Stimulated activated CD8-positive, alpha-beta memory T cell treated with anti-CD3 and anti-CD28 coated beads, Interleukin-2, amount 100 ng/mL, for 48 hours (primary cell): ENCODE measurements around the gene NTRK2.

Experiments
- DNase-seq, 2 donors: peaks; one replicate each; pipeline ENCODE4 v3.0.0-alpha.2; 2020; ENCODE audit warnings: low read depth in 2 of 2

NTRK2 gene

GRCh38 chr9:84850830-84851392, 181.4 kb downstream of the NTRK2 start:
- no peak for DNase-seq

- no peak for DNase-seq
Measured at GRCh38 chr9:84851935-84852585, 182.5 kb downstream of the NTRK2 start.

DNA sequence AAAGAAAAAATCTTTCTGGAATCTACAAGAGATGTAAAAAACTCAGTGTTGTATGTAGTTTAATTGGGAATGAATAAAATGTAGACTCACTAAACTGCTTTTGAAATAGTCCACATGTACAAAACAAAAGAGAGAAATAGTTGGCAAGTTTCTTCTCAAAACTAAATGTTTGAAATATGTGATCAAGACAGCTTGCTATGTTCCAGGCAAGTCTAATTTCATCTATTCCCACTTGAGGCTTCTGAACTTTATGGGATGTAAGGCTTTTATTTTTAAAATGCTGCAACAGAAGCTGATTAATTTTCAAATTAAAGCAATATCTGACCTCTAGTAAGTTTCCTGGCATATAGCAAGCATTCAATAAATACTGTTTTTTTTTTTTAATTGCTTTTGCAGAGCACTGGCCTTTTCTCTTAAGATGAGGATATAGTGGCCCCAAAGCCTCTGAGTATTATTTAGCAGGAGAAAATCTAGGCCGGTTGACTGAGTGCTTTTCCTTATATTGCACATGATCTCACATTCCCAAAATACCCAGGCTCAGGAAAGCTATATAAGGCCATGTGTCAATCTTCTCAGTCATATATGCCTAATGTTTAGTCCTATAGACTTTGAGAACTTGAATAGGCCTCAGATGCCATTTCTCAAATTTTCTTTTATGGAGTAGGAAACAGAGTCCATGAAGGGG, 183.2 kb downstream of the NTRK2 start:
- no peak for DNase-seq

GRCh38 chr9:84856181-84856632, 186.7 kb downstream of the NTRK2 start:
- DNase-seq, result no peak

GRCh38 chr9:84857211-84857610, 187.7 kb downstream of the NTRK2 start:
- no peak for DNase-seq

DNA sequence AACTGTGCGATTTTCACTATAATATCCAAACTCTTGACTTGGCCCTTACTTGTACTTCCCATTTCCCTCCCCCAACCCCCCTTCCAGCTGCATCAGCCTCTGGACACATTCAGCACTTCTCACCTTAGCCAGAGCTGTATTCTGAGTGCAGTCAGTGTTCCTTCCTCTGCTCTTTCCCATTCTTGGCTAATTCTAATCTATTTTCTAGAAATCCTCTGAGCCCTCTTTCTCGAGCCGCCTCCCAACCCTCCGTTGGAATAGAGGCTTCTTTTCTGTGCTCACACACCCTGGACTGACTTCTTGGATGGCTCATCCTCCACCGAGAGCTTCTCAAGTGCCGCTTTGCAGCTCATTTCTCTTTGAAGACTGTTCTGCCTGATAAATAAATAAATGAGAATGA, 188.8 kb downstream of the NTRK2 start:
- no peak for DNase-seq

GRCh38 chr9:84860249-84861115, 191.0 kb downstream of the NTRK2 start:
- no peak for DNase-seq

GRCh38 chr9:84861455-84861854, 191.9 kb downstream of the NTRK2 start:
- DNase-seq, result no peak

- DNase-seq, result no peak
Measured at GRCh38 chr9:84862308-84862707, 192.8 kb downstream of the NTRK2 start.

- DNase-seq, result no peak
Measured at GRCh38 chr9:84862810-84863287, 193.3 kb downstream of the NTRK2 start.

GRCh38 chr9:84863372-84863771, 193.8 kb downstream of the NTRK2 start:
- no peak for DNase-seq

GRCh38 chr9:84866396-84867175, 197.1 kb downstream of the NTRK2 start:
- DNase-seq, result no peak

DNA sequence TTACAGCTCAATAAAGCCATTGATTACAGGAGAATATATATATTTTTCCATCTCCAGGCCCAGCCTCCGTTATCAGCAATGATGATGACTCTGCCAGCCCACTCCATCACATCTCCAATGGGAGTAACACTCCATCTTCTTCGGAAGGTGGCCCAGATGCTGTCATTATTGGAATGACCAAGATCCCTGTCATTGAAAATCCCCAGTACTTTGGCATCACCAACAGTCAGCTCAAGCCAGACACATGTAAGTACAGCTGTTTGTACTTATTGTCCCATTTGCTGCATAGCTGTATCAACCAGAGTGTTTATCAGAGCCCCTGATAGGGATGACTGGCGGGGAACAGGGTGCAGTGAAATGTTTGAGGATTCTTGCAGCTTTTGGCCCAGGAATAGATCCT, 197.7 kb downstream of the NTRK2 start:
- DNase-seq, result no peak

GRCh38 chr9:84869091-84869490, 199.6 kb downstream of the NTRK2 start:
- DNase-seq, result no peak

- DNase-seq, result no peak
Measured at GRCh38 chr9:84871983-84872382, 202.5 kb downstream of the NTRK2 start.

DNA sequence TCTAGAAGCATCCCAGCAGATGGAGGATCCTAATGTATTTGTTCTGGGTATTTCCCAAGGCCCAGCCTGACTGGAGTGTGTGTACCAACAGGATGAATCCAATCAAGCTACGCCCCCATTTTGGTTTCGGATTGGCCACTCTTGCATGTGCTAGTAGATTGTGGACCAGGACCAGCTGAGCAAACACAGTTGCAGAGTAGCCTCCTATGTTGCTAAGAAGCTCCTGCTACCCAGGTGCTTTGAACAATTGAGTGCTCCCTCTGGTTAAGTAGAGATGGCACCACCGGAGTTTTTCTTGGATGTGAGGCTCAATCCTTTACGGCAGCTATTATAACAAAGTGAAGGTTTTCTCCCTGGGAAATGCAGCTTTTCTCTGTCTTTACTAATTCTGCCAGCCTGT, 204.5 kb downstream of the NTRK2 start:
- no peak for DNase-seq

- DNase-seq, result no peak
Measured at GRCh38 chr9:84874596-84874995, 205.1 kb downstream of the NTRK2 start.

DNA sequence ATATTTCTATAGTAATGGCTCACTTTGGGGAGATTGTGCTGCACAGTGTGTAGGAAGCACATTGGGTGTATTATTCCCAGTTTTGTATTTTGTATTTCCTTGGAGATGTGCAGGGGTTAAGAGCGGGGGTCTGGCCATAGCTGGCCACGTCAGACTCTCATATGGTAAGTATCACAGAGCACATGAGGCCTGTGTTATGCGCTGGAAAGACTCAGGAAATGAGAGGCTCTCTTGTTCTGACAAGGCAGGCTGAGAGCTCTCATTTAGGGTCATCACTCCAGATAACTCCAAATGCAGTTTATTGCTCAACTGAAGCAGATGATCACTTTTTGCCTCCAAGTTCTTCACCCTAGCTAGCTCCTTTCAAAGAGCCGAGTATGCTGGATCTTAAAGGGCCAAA, 205.7 kb downstream of the NTRK2 start:
- DNase-seq, result no peak

DNA sequence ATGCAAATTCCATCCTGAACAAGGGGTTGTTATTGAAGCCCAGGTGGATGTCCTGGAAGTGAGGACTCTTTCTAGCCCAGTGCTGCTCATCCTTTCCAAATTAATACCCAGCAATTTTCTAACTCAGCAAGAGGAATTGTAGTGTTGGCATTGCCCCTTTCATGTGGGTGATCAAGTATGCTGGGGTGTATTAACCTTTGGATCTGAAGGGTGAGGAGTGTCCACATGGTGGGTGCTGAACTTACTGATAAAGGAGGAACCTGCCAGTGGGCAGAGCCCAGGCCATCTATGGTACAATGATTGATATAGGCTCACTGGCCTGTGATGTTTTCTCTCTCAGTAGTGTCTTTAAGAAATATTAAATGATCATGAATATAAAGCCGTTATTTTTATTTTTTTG, 210.1 kb downstream of the NTRK2 start:
- DNase-seq, result no peak

DNA sequence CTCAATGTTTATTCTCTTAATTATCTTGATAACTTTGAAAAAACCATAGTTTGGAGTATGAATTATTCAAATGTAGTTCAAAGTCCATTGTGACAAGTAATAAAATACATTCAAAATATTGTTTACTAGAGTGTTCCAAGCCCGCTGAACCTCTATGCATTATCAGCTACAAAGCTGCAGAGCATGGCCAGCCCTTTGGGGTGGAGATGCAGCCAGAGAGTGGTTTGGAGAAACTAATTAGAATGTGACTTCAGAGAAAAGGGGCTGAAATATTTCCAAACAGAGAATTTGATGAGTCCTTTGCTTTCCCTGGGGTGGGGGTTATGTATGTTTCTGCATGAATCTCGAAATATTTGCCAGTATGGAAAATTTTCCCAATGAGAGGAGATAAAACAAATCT, 211.3 kb downstream of the NTRK2 start:
- DNase-seq, result no peak

DNA sequence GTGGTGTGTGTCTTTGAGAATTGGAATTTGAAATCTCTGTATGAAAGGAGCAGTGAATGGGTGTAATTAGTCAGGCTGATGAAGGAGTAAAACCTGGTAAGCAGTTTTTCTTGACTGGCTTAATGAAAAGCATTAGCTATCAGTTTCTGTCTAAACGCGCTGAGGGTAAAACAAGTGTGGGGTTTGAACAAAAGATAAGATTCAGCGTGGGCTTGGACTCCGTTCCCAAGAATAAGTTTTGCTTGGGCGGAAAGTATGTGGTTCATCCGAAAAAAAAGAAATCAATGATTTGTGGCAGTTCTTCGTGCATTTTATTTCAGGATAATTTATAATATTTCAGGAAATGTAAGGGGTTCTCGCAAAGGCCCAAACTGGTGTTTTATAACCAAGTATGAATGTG, 217.3 kb downstream of the NTRK2 start:
- DNase-seq, result no peak
